GM19023 (cell line): Measurements from ENCODE around the gene MYO7B.
A peak's percentile ranks its signal among the peaks of the same experiment; 100 is the strongest.

Experiments
- ATAC-seq: cut with Tn5 transposase; IDR thresholded peaks from one replicate; pipeline ENCODE4 v1.9.1; 2021; ENCODE audit warnings: mild to moderate bottlenecking, moderate library complexity; ENCODE audit not compliant: unreplicated experiment

Gene MYO7B

GRCh38 chr2:127623388-127624319 is 88.2 kb downstream of the MYO7B start:
- no peak for ATAC-seq

GRCh38 chr2:127624320-127624755 is 88.9 kb downstream of the MYO7B start:
- no peak for ATAC-seq

- no peak for ATAC-seq
These were observed 89.5 kb downstream of the MYO7B start for GRCh38 chr2:127624756-127625571.

GRCh38 chr2:127625572-127625951 is 90.1 kb downstream of the MYO7B start:
- ATAC-seq = no peak

GRCh38 chr2:127626175-127626574 is 90.7 kb downstream of the MYO7B start:
- ATAC-seq = no peak

DNA sequence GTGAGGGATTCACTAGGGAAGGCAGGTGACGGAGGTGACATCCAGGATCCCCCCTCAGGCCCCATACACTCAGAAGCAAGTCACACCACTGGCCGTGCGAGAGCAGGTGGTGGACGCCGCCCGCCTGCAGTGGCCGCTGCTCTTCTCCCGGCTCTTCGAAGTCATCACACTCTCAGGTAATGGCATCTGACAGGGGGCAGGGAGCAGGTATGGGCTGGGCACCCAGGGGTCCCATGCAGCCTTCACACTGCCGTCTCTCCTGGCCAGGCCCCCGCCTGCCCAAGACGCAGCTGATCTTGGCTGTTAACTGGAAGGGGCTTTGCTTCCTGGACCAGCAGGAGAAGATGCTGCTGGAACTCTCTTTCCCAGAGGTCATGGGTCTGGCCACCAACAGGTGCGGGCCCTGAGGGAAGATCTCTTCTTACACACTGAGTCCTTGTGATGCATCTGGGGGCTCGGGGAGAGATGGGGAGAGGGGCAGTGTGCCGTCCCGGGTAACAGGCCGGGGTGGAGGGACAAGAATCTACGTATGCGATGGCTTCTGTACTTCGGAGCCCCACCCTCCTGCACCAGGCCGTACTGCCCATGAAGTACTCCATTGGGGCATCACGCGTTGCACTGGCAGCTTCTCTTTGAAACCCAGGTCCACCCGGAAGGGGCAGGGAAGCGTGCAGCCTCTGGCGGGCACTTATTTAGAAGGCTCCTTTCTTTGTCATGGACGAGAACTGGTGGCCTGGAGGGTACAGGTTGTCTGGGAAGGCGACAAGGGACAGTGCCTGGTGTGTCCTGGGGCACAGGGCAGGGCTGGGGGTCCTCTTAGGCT is 91.6 kb downstream of the MYO7B start:
- ATAC-seq = no peak

DNA sequence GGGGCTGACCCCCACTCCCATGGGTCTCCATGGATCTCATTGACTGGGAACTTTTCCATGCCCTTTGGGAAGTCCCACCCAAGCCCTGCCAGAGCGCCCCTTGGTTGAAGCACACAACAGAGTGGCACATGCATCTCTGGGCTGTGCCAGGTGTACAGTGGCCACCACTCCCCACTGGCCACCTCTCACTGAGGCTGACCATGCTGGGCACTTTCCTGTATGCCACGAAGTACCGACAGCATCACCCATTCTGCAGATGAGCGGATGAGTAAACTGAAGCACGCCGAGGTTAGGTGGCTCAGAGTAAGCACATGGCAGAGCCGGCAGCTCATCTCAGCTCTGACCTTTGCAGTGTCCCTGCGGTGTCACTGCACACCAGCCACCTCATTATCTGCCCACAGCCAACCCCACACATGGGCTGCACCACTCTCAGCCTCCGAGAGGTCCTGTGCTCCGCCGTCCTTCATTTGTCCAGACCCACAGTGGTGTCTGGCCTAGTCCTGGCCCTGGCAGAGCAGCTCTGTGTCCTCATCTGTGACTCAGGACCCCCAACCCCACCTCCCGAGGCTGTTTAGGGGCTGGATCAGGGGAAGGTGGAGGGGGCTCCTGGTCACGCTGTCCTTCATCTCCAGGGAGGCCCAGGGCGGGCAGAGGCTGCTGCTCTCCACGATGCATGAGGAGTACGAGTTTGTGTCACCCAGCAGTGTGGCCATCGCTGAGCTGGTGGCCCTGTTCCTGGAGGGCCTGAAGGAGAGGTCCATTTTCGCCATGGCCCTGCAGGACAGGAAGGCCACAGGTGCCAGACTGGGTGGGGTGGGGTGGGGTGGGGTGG is 92.5 kb downstream of the MYO7B start:
- no peak for ATAC-seq

DNA sequence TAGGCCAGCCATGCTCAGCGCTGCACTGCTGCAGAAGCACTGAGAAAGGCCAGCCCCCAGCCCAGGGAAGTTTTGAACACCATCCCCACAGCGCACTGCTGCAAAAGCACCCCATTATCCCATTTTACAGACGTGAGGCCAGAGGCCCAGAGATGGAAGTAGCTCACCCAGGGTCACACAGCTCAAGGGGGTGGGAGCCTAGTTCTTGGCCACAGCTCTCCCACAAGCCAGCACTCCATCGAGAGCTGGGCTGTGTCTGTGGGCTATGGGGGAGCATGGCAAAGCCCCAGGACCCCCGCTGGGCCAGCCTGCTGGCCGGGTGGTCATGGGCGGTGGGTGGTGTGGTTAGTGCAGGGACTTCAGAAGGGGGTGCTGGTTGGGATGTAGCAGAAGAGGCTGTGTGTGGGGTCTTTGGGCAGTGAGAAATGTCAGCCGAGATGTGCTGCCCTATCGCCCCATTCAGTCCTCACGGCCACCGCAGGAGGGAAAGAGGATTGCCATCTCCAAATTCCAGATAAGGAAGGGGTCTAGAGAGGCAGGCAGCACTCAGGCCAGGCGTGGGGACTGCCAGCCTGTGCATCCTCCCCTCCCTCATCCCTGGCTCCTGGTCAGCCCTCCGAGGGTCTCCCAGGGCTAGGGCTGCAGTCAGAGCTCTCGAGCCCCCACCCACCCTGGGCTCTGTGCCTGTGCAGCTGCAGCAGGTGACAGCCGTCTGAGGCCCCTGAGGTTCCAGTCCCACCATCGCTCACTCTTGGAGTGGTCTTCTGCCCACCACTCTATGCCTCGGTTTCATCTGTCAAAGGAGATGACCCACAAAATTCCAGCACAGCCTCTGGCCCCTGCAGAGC is 93.5 kb downstream of the MYO7B start:
- ATAC-seq = no peak

DNA sequence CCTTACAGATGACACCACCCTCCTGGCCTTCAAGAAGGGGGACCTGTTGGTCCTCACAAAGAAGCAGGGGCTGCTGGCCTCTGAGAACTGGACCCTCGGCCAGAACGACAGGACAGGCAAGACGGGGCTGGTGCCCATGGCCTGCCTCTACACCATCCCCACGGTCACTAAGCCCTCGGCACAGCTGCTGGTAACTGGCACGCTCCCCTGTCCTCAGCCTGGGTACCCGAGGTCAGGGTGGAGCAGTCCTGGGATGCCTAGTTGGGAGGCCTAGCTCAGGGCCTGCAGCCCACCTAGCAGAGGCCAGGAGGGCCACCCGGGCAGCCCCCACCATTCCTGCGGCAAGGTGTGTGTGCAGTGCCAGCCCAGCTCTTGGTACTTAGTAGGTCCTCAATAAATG is 94.2 kb downstream of the MYO7B start:
- ATAC-seq = no peak

DNA sequence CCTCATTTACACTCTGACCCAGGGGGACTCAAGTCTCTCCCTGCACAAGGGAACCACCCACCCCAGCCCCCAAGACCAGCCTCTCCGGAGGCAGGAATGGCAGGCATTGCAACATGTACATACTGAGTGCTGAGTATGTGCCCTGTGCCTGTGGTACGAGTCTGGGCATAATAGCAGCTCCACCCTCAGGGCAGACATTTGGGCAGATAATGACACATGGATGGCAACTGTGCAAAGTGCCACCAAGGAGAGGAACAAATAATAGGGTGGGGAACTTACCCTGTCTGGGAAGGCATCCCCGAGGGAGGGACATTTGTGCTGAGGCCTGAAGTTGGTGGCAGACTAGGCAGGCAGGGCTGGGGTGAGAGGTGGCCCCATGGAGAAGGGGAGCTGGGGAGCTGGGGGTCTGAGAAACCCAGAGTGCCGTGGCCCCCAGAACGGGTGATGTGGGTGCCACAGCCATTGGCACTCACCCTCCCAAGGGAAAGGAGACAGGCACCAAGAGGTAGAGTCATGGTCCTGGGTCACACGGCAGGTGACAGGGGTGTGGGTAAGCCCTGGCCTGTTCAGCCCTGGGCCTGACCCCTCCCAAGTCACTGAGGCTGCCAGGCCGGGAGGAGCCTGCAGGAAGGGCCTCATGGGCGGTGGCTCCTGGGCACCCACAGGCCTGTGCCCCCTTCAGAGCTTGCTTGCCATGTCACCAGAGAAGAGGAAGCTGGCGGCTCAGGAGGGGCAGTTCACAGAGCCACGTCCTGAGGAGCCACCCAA is 94.8 kb downstream of the MYO7B start:
- no peak for ATAC-seq

DNA sequence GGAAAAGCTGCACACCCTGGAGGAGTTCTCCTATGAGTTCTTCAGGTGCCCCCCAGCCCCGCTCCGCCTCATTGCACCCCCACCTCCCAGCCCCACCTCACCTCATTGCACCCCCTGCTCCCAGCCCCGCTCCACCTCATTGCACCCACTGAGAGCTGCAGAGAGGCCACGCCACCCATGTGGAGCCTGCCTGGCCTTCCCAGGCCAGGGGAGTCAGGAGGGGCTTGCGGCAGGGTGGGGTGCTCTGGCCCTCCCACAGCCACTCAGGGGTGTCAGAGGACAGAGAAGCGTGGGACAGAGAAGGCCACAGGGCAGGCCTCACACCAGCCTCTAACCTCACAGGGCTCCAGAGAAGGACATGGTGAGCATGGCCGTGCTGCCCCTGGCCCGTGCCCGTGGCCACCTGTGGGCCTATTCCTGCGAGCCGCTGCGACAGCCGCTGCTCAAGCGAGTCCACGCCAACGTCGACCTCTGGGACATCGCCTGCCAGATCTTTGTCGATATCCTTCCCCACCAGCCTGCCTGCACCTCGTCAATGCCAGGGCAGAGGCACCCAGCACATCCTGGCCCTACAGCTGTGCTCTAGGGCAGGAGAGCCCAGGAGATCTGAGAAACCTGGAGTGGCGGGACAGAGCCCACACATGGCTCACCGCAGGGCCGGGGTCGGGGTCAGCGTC is 95.5 kb downstream of the MYO7B start:
- ATAC-seq = no peak

GRCh38 chr2:127631541-127631996 is 96.1 kb downstream of the MYO7B start:
- ATAC-seq = no peak

GRCh38 chr2:127631997-127632581 is 96.6 kb downstream of the MYO7B start:
- ATAC-seq = no peak

- peak; percentile 58 for ATAC-seq
These were observed 97.4 kb downstream of the MYO7B start for GRCh38 chr2:127632592-127633489.

GRCh38 chr2:127633556-127634065 is 98.1 kb downstream of the MYO7B start:
- no peak for ATAC-seq

GRCh38 chr2:127634066-127634617 is 98.7 kb downstream of the MYO7B start:
- ATAC-seq = no peak
